ENCODE measurements around the gene FKBP14.

Gene FKBP14, protein sequence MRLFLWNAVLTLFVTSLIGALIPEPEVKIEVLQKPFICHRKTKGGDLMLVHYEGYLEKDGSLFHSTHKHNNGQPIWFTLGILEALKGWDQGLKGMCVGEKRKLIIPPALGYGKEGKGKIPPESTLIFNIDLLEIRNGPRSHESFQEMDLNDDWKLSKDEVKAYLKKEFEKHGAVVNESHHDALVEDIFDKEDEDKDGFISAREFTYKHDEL

DNA sequence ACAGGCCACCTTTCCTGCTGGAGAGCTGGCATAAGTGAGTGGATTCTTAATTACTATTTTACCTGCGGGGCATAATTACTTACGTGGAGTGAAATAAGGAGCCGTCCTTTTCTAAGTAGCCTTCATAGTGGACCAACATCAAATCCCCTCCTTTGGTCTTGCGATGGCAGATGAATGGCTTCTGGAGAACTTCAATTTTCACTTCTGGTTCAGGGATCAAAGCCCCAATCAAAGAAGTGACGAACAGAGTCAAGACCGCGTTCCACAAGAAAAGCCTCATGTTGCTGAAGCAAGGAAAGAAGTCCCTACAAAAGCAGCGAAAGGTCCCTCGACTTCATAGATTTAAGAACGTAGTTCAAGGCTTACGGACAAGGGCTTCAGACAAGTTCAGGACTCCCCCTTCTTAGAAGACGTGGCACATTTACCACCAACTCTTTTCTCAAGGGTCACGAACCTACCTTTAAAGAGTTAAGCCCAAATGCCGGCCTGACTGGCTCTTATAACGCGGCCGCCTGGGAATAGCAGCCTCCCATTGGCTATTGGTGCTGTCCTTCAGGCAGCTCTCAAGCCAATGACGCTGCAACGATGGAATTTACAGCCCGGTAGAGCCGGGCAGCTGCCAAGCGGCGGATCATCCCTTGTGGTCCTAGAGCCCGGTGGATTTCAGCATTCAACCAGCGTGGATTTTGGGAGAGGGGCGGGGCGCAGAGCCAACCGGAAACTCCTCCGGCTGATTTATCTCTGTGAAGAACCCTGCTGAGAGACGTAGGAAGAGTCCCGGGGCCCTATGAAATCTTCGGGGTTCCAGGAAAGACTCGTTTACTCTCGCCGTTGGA lies at the start of gene FKBP14:
Gene FKBP14 (minus strand): TSS at position 474 of the 836 bp plus-strand sequence. CDS start 194 bp downstream, at position 280.
- peak; percentile 84 for DNase-seq (ENCODE audit: low read depth)

DNA sequence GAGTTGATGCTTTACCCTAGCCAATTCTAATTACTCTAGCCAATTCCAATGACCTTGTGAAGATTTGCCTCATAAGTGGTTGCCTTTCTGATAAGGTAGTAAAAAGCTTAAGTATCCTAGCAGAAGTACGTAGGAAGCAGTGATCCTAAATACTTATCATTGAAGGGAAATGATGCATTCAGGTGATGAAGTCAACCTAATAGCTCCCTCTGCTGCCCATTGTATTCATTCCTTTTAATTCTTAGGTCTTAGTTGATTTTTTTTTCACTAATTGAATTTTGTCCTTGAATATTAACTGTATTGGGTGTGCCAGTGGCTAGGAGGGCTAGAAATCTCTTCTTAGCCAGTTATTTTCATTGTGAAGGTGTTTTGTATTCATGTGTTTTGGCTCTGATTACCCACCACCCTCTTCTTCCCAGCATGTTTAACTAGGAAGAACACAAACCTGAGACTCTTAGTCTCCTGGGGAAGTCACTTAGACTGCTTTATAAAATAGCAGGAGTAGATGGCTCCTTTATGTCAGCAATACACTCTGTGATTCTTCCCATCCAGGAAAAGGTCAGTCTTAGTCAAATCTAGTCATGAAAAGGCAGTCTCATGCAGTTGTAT lies 48.0 kb upstream of the FKBP14 start:
- DNase-seq (ENCODE audit: low read depth), result no peak

DNA sequence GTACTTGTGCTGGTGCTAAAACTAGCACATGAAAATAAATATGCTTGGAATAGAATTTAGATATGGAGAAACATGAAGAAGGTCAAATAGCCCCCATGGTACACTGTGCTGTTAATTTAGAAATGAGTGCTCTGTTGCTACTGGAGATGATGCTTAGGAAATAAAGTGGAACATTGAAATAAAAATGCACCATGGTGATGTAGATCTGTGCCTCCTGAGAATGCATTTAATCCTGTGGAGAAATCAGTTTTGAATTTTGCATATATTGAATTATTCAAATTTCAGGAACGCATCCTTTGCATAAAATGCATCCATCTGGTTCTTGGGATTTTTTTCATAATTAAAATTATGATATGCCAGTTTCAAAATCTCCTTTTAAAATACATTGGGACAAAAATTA lies 46.2 kb upstream of the FKBP14 start:
- DNase-seq (ENCODE audit: low read depth), result no peak

DNA sequence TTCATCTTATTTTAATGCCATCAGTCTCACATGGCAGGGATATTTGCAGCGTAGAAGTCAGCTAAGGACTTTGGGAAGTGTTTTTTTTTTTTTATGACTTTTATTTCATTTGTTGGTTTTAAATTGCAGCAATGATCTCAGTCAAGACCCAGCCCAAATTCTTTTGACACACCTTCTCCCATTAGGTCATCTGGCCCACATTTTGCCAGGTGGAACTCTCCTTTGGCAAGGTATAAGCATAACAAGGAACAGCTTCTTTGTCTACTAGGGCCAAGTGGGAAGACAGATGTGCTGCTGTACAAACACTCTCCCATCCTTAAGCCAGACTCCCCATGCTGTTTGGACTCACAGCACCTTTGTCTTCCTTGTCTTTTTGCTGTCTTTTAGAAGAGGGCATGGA lies 43.5 kb upstream of the FKBP14 start:
- no peak for DNase-seq (ENCODE audit: low read depth)

DNA sequence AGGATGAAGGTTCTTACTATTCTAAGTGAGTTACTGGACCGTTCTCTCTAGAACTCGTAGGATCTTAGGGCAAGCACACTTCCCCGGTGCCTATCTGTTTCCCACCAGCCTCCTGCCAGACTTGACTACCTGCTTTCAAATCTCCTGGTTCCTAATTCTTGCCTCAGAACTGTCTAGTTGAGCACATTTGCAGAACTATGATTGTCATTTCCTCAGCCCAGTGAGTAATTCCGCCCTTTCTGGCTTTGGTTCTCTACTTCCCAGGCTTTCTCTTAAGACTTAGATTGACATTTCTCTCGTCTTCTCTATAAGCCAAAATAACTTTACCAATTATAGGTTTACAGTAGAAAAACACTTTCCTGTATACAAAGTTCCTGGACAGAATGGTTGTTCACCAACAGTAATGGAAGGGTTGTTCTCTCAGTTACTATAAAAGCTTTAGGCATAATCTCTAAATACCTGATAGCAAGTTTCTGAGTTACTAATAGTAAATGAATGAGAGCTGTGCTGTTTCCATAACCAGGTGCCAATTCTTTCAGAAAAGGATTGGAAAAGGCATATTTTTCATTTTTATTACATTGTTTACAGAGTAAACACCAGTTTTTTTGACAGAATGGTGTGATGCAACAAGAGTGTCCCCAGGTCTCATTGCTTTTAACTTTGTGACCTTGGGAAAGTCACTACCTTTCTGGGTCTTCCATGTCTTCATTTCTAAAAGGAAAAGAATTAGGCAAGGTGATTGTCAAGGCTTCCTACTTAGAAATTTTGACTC lies 42.8 kb upstream of the FKBP14 start:
- DNase-seq (ENCODE audit: low read depth), result no peak

DNA sequence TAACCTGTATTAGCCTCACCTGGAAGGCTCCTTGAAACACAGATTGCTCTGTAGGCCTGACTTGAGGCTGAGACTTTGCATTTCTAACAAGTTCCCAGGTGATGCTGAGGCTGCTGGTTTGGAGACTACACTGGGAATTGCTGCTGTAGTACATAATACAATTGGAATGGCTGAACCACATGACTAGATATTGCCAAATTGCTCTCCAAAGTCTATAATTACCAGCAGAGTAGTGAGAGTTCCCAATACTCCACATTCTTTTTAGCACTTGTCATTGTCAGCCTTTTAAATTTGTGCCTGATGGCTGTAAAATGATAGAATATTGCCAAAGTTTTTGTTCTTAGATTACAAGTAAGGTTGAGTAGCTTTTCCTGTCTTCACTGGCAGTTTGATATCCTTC lies 41.6 kb upstream of the FKBP14 start:
- no peak for DNase-seq (ENCODE audit: low read depth)

DNA sequence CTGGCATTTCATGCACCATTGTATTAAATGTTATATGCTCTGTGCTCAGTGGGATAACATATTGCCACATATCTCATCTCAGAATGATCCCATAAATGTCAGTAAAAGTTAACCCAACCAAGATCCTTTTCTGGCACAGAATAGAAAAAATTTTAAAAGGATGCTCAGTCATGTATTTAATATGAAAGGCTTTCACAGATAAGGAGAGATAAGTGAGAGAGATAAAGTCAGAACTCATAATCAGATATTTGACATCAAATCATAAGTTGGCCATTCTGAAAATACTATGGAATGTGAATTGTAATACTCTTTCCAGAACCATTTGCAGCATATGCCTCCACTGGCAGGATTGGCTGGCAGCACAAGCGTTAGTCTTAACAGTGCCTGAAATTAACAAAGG lies 40.2 kb upstream of the FKBP14 start:
- DNase-seq (ENCODE audit: low read depth), result no peak

DNA sequence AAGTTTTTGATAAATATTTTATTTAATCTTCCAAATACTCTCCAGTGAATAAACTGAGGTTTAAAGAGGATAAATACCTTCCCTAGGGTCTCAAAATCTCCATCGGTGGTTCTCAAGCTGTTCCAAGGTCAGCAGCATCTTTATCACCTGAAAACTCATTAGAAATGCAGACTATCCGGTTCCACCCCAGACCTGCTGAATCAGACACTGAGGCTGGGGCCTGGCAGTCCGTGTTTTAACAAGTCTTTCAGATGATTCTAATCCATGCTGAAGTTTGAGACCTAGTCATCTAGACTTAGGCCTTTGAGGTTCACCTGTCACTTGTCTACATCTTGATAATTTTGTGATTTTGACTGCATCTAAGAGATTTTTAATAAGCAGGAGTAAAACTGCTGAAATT lies 39.2 kb upstream of the FKBP14 start:
- DNase-seq (ENCODE audit: low read depth), result no peak

DNA sequence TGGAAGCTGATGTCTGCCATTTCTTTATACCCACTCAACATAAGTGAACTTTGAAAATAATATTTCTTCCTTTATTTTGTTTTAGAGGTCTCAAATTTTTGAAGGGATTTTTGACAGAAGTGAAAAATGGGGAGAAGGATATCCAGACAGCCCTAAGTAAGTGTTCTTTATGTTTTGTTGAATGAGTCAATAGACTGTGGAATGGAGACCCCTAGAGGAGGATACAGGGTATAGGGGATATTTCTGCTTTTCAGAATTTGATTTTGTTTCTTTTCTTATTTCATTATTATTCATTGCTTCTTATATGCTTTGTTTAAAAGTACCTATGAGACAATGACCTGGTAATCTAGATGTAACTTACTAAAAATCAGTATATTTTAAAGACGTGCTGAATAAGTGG lies 36.1 kb upstream of the FKBP14 start:
- DNase-seq (ENCODE audit: low read depth), result no peak

DNA sequence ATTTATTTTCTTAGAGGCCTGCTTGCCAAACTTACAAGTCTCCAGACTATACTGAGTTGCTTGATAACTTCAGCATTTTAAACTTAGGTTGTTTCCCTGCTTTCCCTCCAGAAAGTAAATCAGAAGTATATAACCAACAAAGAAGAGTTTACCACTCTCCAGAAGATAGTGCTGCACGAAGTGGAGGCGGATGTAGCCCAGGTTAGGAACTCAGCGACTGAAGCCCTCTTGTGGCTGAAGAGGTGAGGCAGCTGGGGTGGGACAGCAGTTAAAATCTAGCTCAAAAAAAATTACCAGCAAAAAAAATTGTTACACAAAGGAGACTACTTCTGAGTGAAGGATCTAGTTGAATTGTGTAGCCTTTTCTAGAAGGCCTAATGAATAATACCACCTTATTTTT lies 35.3 kb upstream of the FKBP14 start:
- DNase-seq (ENCODE audit: low read depth), result peak; percentile 3

DNA sequence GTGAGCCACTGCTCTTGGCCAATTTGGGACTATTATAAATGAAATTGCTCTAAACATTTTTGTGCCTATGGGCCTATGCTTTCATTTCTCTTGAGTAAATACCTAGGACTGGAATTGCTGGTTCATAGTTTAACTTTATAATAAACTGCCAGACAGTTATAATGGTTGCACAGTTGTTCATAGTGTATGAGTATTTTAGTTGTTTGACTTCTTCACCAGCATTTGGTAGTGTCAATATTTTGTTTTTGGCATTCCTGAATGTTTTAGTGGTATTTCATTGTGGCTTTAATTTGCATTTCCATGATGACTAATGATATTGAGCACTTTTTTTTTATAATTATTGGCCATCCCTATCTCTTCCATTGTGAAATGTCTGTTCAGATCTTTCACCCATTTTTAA lies 31.2 kb upstream of the FKBP14 start:
- DNase-seq (ENCODE audit: low read depth), result no peak

DNA sequence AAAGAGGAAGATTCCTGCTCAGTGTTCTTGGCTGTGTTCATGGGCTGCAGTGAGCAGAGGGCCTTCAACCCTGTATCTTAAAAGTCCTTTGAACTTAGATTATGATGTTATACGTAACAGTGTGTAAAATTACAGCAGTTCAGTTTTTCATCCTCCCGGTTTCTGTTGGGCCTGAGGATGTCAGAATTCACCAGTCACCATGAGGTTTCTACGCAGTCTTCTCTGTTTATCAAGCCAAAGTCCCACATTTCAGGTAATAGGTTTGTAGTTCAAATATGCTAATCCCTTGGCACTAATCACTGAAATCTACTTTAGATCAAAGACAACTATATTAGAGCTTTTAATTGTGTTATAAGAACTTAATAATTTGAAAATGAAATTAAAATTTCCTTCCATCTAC lies 26.6 kb upstream of the FKBP14 start:
- DNase-seq (ENCODE audit: low read depth), result no peak

DNA sequence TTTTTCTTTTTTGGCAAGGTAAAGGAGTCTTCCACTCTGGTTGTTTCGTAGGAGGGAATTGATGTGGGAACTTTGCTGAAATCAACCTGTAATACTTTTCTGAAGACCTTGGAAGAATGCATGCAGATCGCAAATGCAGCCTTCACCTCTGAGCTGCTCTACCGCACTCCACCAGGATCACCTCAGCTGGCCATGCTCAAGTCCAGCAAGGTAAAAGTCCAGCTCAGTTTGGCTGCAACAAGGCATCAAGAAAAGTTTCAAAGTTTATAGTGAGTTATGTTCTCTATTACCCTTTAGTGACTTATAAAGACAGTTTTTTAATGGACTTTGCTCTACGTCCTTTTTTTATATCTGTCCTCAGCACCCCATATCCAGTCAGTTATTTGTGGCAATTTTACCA lies 22.7 kb upstream of the FKBP14 start:
- no peak for DNase-seq (ENCODE audit: low read depth)

DNA sequence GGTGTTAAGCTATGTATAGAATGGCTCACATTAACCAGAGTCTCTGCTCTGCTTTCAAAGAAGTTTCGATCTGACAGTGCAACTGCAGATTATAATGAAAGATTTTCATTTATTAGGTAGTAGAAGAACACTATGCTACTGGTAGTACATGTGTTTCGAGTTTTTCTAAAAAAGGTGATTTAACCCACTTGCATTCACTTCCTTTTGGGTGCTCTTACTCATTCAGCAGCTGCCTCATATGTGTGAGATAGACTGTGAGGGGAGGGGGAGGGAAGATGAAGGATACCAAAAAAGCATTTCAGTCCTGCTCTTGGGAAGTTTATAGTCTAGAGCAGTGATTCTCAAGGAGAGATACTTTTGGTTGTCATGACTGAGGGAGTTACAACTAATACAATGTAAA lies 22.1 kb upstream of the FKBP14 start:
- no peak for DNase-seq (ENCODE audit: low read depth)

DNA sequence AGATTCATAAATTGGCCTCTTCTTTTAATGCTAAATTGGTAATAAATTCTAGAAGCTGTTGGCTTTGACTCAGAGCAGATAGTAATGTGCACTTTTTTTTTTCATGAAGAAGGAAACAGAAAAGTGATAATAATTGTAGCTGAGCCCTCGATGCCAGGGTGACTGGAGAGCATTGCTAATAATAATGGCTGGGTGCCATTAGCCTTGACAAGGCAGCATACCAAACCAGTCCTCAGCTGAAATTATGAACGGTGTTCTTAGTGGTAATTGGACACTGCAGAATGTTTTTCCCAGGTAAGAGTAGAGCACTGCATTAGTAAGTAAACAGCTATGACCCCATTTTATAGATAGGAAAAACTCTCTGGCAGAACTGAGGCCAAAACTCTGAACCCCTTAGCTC lies 20.6 kb upstream of the FKBP14 start:
- no peak for DNase-seq (ENCODE audit: low read depth)

DNA sequence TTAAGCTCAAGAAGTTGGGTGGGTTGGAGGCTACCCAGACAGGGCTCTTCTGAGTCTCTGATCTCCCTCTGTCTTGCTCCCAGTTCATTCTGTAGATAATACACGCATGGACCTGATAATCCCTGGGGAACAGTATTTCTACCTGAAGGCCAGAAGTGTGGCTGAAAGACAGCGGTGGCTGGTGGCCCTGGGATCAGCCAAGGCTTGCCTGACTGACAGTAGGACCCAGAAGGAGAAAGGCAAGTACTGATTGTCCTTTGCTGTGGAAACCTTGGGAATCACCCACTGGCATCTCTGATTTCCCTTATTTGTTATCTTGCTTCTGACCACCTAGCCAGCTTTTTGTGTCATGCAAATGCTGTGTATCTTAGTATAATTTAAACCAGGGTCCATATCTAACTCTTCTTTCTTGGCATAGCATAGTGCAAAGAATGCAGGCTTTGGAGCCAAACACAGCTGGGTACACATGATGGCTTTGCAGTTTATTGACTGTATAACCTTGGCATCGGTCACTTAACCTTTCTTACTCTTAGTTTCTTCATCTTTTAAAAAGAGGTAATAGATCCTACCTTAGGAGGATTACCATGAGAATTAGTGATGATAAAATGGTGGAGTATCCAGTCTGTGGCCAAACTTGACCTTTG lies 19.7 kb upstream of the FKBP14 start:
- no peak for DNase-seq (ENCODE audit: low read depth)

DNA sequence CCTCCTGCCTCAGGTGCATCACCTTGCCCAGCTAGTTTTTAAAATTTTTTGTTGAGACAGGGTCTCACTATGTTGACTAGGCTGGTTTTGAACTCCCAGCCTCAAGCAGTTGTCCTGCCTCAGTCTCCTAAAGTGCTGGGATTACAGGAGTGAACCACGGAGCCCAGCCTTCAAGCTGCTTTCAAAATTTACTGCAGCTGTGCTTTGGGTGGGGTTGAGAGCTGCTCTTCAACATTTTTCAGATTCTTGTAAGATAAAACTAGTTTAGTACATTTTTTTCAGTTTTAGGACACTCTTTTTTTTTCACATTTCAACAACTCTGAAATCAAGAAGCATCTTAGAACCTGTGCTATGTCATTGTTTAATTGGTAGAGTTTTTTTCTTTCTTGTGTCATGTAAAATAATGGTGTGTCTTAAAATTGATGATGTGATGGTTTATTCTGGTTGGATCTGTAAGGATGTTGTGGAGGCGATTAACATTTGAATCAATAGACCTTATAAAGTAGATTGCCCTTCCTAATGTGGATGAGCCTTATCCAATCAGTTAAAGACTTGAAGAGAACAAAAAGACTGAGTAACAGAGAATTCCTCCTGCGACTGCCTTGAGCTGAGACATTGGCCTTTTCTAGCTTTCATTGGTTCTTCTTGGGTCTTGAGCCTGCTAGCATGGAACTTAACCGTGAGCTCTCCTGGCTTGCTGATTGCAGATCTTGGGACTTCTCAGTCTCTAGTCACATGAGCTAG lies 15.2 kb upstream of the FKBP14 start:
- no peak for DNase-seq (ENCODE audit: low read depth)

DNA sequence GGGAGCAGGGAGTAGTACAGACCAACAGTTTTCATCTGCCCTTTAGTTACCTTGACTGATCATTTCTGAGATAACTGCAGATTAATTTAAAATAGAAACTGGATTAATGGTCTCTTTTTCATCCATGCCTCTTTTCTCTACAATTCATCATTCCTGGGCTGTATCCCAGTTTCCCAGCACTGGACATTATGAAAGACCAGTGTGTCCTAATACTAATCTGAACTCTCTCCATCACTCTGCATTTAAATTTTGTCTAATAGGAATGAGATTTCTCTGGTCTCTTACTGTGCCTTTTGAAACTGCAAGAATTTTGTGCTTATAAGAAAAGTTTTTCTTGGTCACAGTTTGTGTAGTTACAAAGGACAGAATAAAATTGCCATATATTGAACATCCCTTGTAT lies 14.4 kb upstream of the FKBP14 start:
- no peak for DNase-seq (ENCODE audit: low read depth)

DNA sequence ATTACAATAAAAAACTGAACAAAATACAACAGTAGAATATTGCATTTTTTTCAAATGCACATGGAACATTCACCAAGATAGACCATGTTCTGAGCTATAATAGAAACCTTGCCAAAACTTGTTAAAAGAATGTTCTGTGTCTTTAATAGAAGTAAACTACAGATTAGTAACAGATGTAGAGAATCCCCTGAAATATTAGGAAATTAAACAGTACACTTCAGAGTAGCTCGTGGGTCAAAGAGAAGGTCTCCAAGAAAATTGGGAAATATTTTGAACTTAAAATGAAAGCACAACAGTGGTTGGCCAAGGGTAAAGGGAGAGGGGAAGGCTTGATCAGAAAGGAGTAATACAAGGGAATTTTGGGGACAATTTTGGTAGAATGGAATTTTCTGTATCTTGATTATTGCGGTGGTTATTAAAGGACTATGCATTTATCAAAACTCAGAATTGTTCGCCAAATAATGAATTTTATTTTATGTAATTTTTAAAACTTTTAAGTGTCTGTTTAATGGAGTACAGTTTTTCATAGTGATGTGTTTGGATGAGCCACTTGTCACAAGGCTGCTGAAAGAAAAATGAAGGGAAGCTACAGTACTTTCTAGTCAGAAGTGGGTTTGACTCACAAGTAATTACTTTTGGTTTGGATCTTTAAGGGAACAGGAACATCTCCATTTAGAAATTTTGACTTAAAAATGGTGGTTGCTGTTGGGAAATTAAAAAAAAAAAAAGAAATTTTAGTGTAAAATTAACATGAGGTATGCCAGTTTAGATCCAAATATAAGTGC lies 11.9 kb upstream of the FKBP14 start:
- DNase-seq (ENCODE audit: low read depth), result no peak

DNA sequence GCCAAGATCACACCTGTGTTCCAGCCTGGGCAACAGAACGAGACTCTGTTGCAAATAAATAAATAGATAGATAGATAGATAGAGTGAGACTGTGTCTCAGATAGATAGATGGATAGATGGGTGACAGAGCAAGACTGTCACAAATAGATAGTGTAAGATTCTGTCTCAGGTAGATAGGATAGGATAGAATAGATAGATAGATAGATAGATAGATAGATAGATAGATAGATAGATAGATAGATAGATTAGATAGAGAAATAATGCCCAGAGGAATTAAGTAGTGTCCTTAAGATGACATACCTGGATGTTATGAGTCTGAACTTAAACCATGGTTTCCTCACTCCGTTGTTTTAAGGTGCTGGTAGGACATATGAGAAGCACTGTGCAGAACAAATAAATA lies 9.7 kb upstream of the FKBP14 start:
- DNase-seq (ENCODE audit: low read depth), result no peak

DNA sequence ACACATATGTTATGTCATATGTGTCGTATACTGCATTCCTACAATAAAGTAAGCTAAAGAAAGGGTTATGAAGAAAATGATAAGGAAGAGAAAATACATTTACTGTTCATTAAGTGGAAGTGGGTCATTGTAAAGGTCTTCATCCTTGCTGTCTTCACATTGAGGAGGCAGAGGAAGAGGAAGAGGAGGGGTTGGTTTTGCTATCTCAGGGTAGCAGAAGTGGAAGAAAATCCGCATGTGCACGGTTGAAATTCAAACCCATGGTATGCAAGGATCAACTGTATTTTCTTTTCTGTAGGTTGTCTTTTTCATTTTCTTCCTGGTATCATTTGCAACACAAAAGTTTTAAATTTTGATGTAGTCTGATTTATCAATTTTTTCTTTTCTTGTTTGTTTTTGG lies 8.0 kb upstream of the FKBP14 start:
- DNase-seq (ENCODE audit: low read depth), result no peak

Measured in activated T-helper 1 cell treated with Interleukin-2 at 50 U/mL for 16 hours (primary cell).